ENCODE data around the gene TGFBR3. TPM values are rescaled to one million over a fixed set of nuclear protein-coding genes. Genes with fewer than 3 reads are reported as not detected.

Gene TGFBR3
- total RNA-seq, 1 donor from 2014 or later = 36.3 TPM

Other genes starting within 250 kb of the TGFBR3 start
- gene BRDT, start 63.2 kb upstream of the TGFBR3 start, total RNA-seq = not detected
- gene EPHX4, start 143.8 kb upstream of the TGFBR3 start, total RNA-seq = not detected
- gene SETSIP, start 189.3 kb upstream of the TGFBR3 start, total RNA-seq = not detected
- gene BTBD8, start 194.2 kb upstream of the TGFBR3 start, total RNA-seq = 4.3 TPM